ENCODE results near the gene MATCAP1.

The MATCAP1 gene

DNA sequence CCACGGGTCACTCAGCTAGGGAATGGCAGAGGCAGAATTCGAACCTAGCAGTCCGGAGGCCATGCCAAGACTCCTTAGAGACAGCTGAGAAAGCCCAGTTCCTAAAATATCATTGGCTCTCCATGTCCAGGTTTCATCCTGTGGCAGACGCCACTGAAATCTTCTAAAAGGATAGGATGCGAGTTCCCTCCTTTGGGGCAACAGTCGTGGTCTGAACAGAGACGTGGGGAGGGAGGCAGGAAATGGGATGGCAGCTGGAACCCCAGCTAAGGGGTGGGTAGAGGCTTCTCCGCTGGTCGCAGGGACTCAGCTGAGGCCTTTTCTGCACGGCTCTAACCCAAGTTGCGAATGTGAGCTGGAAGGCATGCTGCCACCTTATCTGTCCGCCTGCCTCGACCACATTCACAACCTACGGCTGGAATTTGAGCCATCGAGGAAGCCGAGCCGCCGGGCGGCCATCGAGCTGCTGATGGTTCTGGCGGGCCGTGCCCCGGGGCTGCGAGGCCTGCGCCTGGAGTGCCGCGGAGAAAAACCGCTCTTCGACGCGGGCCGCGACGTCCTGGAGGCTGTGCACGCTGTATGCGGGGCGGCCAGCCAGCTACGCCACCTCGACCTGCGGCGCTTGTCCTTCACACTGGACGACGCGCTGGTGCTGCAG is 21.1 kb downstream of the MATCAP1 start:
- no peak overlapping the region for H3K27ac ChIP-seq (replicated peaks)
- peaks cover 42% of the 10 kb centered on the region for H3K27me3 ChIP-seq (ENCODE audit: insufficient read depth, poor library complexity, severe bottlenecking)
- DNase-seq (ENCODE audit: low read depth in 1 of 2, low spot score in 1 of 2), result no peak

DNA sequence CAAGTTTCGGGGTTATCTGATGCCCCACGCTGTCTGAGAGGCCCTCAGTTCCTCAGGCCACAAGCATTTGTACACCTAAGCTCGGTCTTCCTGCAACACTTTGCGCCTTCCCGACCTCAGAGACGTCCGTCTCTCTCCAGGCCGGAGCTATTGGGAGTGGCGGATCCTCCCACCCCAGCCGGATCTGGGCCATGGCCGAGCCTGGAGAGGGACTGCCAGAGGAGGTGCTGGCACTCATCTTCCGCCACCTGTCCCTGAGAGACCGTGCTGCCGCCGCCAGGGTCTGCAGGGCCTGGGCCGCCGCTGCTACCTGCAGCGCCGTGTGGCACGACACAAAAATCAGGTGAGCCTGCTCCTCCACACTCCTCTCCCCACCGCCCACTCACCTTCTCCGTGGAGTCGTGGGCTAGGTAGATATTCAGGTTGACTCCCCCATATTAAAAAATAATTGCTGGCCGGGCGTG is 22.1 kb downstream of the MATCAP1 start:
- no peak for DNase-seq (ENCODE audit: low read depth in 1 of 2, low spot score in 1 of 2)
- Histone ChIP-seq H3K27ac (replicated peaks) (no peak overlapping the region), H3K27me3 (ENCODE audit: insufficient read depth, poor library complexity, severe bottlenecking) (peaks cover 38% of the 10 kb centered on the region), H3K4me3 (replicated peaks; ENCODE audit: insufficient read depth, low read length) (no peak overlapping the region)
- TF ChIP-seq, protein P1, sequence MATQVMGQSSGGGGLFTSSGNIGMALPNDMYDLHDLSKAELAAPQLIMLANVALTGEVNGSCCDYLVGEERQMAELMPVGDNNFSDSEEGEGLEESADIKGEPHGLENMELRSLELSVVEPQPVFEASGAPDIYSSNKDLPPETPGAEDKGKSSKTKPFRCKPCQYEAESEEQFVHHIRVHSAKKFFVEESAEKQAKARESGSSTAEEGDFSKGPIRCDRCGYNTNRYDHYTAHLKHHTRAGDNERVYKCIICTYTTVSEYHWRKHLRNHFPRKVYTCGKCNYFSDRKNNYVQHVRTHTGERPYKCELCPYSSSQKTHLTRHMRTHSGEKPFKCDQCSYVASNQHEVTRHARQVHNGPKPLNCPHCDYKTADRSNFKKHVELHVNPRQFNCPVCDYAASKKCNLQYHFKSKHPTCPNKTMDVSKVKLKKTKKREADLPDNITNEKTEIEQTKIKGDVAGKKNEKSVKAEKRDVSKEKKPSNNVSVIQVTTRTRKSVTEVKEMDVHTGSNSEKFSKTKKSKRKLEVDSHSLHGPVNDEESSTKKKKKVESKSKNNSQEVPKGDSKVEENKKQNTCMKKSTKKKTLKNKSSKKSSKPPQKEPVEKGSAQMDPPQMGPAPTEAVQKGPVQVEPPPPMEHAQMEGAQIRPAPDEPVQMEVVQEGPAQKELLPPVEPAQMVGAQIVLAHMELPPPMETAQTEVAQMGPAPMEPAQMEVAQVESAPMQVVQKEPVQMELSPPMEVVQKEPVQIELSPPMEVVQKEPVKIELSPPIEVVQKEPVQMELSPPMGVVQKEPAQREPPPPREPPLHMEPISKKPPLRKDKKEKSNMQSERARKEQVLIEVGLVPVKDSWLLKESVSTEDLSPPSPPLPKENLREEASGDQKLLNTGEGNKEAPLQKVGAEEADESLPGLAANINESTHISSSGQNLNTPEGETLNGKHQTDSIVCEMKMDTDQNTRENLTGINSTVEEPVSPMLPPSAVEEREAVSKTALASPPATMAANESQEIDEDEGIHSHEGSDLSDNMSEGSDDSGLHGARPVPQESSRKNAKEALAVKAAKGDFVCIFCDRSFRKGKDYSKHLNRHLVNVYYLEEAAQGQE (IDR thresholded peaks at IDR 0.05; ENCODE audit: insufficient replicate concordance, low read depth), result no peak
- TF ChIP-seq POLR2AphosphoS5 (IDR thresholded peaks at IDR 0.05; ENCODE audit: low read depth), result no peak
- no peak for TF ChIP-seq SPI1 (IDR thresholded peaks at IDR 0.05; ENCODE audit: borderline replicate concordance, low read depth)
- TF ChIP-seq, protein P2, sequence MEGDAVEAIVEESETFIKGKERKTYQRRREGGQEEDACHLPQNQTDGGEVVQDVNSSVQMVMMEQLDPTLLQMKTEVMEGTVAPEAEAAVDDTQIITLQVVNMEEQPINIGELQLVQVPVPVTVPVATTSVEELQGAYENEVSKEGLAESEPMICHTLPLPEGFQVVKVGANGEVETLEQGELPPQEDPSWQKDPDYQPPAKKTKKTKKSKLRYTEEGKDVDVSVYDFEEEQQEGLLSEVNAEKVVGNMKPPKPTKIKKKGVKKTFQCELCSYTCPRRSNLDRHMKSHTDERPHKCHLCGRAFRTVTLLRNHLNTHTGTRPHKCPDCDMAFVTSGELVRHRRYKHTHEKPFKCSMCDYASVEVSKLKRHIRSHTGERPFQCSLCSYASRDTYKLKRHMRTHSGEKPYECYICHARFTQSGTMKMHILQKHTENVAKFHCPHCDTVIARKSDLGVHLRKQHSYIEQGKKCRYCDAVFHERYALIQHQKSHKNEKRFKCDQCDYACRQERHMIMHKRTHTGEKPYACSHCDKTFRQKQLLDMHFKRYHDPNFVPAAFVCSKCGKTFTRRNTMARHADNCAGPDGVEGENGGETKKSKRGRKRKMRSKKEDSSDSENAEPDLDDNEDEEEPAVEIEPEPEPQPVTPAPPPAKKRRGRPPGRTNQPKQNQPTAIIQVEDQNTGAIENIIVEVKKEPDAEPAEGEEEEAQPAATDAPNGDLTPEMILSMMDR (IDR thresholded peaks at IDR 0.05; ENCODE audit: insufficient read depth, low read length), result no peak
- no peak for TF ChIP-seq GABPA (IDR thresholded peaks at IDR 0.05; ENCODE audit: low read depth)

More for the DNA sequence above, 21.1 kb downstream of the MATCAP1 start:
- H3K4me3 ChIP-seq (replicated peaks; ENCODE audit: insufficient read depth, low read length), result no peak overlapping the region
- no peak for TF ChIP-seq SPI1 (IDR thresholded peaks at IDR 0.05; ENCODE audit: borderline replicate concordance, low read depth)
- TF ChIP-seq, protein P2 (IDR thresholded peaks at IDR 0.05; ENCODE audit: insufficient read depth, low read length), result no peak
- no peak for TF ChIP-seq POLR2AphosphoS5 (IDR thresholded peaks at IDR 0.05; ENCODE audit: low read depth)
- TF ChIP-seq, protein P1 (IDR thresholded peaks at IDR 0.05; ENCODE audit: insufficient replicate concordance, low read depth), result no peak
- TF ChIP-seq GABPA (IDR thresholded peaks at IDR 0.05; ENCODE audit: low read depth), result no peak

DNA sequence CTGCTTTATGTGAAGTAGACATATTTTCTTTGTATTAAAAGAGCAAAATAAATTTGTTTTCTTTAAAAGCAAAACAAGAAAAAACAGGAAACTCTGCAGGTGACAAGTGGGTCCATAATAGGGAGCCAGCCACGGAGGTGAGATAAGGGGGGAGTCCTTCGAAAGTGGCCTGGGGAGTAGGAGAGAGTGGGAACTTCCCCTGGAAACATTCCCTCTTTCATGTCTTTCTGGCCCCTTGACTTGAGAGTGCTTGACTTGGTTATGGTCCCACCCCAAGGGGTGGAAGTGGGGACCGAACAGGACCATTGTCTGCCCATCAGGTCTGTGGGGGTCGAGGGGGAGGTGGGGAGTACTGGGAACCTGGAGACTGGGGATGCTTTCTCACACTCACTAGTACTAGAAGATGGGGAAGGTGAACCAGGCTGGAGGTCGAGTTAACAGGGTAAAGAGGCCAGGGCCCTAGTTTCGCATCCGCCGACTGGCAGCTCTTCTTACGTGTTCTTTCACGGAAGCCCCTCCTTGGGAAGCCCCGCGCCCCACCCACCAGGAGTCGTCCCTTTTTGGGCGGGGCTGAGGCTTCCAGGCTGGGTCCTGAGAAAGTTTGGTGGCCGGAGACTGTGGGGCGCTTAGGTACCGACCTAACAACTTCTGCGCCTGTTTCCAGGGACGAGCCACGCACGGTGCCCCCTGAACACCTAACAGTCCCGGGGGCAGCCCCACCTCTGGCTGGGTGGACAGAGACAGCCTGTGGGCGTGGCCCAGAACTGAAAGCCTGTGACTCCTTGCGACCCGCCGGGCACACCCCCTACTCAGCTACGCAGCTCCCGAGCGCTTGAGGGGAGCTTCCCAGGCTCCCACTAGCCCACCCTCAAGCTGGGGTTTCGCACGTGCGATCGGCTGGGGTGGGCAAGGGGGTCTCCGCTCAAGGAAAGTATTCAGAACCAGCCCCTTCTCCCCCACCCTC is 24.8 kb downstream of the MATCAP1 start:
- no peak for DNase-seq (ENCODE audit: low read depth in 1 of 2, low spot score in 1 of 2)
- H3K27me3 ChIP-seq (ENCODE audit: insufficient read depth, poor library complexity, severe bottlenecking), result peaks cover 18% of the 10 kb centered on the region
- peak overlapping the region; percentile 95 for H3K4me3 ChIP-seq (replicated peaks; ENCODE audit: insufficient read depth, low read length)
- TF ChIP-seq, protein P1 (IDR thresholded peaks at IDR 0.05; ENCODE audit: insufficient replicate concordance, low read depth), result no peak
- TF ChIP-seq SPI1 (IDR thresholded peaks at IDR 0.05; ENCODE audit: borderline replicate concordance, low read depth), result no peak
- TF ChIP-seq POLR2AphosphoS5 (IDR thresholded peaks at IDR 0.05; ENCODE audit: low read depth), result no peak
- TF ChIP-seq GABPA (IDR thresholded peaks at IDR 0.05; ENCODE audit: low read depth), result no peak
- TF ChIP-seq, protein P2 (IDR thresholded peaks at IDR 0.05; ENCODE audit: insufficient read depth, low read length), result no peak
- H3K27ac ChIP-seq (replicated peaks), result peak overlapping the region; percentile 44; the same call in 1 of the 2 replicates

Measured in HL-60 (cell line).